DND-41 (cell line): ENCODE data around the gene SETBP1.

Source experiments
- CTCF ChIP-seq: IDR thresholded peaks from 2 replicates; pipeline ENCODE4 v1.5.1; 2012; ENCODE audit warnings: borderline replicate concordance, low read length, moderate library complexity, mild to moderate bottlenecking; ENCODE audit not compliant: poor library complexity, severe bottlenecking; ENCODE audit errors: extremely low read depth
- EZH2 ChIP-seq: IDR thresholded peaks from 3 replicates; pipeline ENCODE4 v1.6.1; 2012; ENCODE audit warnings: borderline replicate concordance, low read depth, mild to moderate bottlenecking, moderate library complexity, low read length, inconsistent platforms; ENCODE audit not compliant: severe bottlenecking

GRCh38 chr18:44783371-44783770 lies 102.7 kb downstream of the SETBP1 start:
- no peak for TF ChIP-seq CTCF
- TF ChIP-seq EZH2 = no peak
